HG02588 (cell line): ENCODE measurements around the gene PCDH11X.
"Not testable (repeated sequence)": the region's sequence is repeated elsewhere in the genome, so short reads cannot be mapped to it uniquely, and the experiment has no call there.

Source experiments
- ATAC-seq: cut with Tn5 transposase; IDR thresholded peaks from one replicate; pipeline ENCODE4 v1.9.1; 2021; ENCODE audit warnings: mild to moderate bottlenecking, moderate library complexity; ENCODE audit not compliant: unreplicated experiment

The PCDH11X gene, protein sequence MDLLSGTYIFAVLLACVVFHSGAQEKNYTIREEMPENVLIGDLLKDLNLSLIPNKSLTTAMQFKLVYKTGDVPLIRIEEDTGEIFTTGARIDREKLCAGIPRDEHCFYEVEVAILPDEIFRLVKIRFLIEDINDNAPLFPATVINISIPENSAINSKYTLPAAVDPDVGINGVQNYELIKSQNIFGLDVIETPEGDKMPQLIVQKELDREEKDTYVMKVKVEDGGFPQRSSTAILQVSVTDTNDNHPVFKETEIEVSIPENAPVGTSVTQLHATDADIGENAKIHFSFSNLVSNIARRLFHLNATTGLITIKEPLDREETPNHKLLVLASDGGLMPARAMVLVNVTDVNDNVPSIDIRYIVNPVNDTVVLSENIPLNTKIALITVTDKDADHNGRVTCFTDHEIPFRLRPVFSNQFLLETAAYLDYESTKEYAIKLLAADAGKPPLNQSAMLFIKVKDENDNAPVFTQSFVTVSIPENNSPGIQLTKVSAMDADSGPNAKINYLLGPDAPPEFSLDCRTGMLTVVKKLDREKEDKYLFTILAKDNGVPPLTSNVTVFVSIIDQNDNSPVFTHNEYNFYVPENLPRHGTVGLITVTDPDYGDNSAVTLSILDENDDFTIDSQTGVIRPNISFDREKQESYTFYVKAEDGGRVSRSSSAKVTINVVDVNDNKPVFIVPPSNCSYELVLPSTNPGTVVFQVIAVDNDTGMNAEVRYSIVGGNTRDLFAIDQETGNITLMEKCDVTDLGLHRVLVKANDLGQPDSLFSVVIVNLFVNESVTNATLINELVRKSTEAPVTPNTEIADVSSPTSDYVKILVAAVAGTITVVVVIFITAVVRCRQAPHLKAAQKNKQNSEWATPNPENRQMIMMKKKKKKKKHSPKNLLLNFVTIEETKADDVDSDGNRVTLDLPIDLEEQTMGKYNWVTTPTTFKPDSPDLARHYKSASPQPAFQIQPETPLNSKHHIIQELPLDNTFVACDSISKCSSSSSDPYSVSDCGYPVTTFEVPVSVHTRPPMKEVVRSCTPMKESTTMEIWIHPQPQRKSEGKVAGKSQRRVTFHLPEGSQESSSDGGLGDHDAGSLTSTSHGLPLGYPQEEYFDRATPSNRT (N-terminal part only)

DNA sequence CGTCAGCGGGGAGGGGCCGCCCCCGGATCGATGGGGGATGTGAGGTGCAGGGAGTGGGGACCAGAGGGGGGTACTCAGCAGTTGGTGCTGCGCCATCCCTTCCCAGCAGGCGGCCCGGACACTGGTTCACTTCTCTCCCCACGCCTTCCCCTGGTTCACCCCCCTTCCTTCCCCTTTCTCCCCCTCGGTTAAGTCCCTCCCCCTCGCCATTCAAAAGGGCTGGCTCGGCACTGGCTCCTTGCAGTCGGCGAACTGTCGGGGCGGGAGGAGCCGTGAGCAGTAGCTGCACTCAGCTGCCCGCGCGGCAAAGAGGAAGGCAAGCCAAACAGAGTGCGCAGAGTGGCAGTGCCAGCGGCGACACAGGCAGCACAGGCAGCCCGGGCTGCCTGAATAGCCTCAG, at the start of gene PCDH11X:
Gene PCDH11X (plus strand): TSS at position 241 of the 400 bp plus-strand sequence. CDS start 56,130 bp downstream, outside the sequence.
- not testable (repeated sequence) for ATAC-seq

DNA sequence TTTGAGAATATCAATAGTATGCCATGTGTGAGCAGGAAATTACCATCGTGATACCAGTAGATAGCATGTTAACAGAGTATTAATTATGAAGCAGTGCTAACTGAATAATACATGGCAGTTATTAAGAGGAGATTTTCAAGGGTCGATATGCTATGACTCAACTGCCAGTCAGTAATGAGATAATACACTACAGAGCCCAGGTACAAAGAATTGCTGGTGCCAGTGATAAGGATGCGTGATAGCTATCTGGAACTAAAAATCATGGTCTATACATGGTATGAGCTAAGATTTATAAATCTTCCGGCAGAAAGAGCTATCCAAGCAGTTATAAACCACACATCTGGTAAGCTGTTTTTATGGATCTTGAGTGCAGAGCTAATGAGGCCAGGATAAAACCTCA, 31.7 kb upstream of the PCDH11X start:
- ATAC-seq = not testable (repeated sequence)

DNA sequence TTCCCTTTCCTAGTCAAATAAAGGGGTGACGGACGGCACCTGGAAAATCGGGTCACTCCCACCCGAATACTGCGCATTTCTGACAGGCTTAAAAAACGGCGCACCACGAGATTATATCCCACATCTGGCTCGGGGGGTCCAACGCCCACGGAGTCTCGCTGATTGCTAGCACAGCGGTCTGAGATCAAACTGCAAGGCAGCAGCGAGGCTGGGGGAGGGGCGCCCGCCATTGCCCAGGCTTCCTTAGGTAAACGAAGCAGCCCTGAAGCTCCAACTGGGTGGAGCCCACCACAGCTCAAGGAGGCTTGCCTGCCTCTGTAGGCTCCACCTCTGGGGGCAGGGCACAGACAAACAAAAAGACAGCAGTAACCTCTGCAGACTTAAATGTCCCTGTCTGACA, 26.2 kb upstream of the PCDH11X start:
- not testable (repeated sequence) for ATAC-seq

DNA sequence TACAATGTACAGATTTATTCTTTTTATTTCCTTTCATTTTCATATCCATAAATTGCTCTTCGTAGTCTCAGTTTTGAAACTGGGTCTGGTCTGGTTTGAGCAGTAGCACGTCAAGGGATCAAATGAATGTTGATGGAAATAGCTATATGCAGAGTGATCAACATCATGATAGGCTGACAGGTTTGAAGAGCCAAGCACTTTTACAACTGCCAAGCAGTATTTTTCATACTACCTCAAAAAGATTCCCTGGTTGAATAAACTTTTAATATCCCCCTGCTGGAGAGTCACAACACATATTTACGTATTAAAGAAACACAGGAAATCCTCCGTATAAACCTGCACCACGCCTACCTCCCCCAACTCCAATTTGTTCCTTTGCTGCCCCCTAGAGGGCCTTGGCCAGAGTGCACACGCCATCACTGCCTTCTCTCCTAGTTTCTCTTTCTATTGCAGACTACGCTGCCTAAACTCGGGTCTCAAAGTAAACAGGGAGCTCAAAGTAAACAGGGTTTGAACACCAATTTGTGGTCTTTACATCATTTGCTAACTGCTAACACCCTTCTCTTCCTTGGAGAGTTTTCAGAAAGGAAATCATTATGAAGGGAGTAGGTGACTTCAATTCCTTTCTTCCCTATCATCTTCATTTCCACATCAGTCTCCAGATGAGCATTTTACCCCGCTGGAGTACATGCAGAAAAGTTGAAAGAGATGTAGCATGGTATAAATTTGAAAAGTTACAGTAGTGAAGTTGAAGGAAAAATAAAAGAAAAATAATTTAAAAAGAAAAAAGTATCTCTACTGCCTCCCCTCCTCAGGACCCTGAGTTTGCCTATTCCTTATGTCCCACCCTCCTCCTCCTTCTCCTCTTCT, 8.3 kb upstream of the PCDH11X start:
- ATAC-seq = peak; percentile 100

DNA sequence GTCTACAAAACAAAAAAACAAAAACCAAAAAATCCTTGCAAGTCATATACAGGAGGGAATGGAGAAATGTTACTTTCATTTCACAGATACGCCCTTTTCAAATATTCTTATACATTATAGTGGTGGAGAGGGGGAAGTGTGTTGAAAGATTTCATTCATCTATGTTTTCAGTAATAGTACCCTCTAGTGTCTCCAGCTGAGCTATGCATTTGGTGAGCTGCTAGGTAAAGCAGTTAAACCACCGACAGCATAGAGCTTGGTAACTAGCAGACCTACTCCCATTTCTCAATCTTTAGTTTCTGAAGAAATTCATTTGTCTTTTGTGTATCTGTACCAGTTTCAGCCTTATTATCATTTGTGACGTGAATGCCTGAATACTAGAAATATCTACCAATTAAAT, 5.2 kb upstream of the PCDH11X start:
- not testable (repeated sequence) for ATAC-seq

DNA sequence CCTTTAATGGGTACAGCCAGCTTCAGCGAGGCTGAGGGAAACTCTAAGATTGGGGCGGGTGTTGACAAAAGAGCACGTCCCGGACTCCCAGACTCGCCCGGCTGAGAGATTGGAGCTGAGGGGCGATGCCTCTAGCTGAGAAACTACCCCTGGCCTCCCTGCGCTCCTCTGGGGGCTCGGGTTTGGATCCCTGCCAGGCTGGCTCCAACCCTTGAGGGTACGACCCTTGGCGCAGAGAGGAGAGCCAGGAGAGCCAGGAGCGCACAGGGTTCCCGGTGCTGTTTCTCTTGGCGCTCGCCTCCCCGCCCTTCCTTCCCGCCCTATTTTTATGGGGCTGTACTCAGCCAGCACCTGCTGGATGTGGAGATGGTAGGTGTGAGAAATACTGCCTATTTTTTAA, 833 bp downstream of the PCDH11X start:
- not testable (repeated sequence) for ATAC-seq

DNA sequence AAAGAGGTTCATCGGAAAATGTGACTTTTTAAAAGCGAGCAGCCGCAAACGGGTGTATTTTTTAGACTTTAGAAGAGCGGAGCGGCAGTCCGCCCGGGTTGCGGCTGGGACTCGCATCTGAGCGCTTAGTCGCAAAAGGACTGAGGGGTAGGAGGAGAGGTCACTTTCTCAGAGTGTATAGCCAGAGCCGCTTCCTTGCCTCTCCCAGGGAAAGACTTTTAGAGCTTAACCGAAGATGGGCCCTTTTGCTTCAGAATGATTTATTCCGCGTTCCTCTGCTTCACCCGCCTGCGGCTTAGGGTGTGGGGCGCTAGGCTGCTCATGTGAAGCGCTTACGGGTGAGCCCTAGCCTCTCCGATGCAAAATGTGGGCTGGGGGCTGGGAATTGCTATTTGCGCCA, 1.5 kb downstream of the PCDH11X start:
- ATAC-seq = not testable (repeated sequence)

DNA sequence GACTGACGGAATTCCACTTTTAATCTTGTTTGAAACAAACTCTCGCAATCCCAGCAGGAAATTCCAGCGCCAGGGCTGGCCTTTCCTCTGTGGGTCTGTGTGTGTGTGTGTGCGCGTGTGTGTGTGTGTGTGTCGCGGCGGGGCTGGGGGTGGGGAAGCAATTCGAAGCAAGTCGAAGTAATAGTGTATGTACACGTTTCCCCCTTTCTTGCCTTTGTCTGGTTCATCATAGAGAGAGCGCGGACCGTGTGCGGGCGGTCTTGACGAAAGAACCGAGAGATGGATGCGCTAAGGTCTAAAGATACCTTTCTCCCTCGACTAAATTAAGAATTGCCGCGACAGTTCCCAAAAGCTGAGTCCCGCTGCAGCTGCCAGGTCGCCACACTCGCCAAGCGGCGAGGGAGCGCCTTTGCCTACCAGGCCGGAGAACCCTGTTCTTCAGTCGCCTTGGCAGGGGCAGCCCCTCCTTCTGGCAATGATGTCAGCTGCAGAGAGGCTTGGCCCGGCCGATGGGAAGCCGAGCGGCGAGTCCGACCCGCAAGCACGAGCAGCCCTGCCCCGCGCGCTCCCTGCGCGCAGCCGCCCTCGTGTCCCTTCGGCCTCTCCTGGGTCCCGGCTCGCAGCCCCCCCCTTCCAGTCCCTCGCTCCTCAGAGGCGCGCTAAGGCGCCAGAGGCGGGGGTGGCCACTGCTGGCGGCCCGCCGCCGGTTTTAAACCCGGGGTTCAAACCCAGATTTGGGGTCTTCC, 2.6 kb downstream of the PCDH11X start:
- ATAC-seq = not testable (repeated sequence)

DNA sequence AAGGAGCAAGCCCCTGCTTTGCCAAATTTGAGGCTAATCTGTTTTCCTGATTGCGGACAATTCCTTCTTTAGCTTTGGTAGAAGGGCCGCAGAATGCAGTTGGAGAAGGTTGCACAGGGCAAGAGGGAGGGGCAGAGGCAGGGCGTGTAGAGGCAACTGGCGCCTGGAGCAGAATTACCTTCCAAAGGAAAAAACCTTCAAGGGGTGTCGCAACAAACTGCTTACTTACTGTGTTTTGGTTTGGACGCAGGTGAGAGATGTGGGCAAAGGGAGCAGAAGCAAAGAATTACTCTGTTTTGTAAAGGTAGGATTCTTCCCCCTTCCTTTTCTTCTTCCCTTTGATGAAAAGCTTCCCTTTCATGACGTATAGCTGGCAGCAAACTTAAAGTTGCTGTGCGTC, 3.6 kb downstream of the PCDH11X start:
- ATAC-seq = not testable (repeated sequence)

DNA sequence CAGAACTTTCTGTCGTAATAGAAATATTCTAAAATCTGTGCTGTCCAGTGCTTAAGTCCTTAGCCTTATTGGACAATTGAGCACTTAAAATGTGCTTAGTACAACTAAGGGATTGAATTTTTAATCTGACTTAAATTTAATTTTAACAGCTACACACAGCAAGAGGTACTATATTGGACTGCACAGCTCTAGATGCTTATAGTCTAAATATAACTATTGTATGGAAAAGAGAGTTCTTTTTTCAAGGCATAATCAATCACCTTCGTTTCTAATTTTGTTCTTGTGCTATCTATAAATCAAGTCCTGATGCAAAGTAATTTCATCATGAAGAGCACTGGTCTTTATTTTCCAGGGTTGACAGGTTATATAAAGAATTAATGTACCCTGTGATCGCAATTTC, 38.4 kb downstream of the PCDH11X start:
- not testable (repeated sequence) for ATAC-seq

DNA sequence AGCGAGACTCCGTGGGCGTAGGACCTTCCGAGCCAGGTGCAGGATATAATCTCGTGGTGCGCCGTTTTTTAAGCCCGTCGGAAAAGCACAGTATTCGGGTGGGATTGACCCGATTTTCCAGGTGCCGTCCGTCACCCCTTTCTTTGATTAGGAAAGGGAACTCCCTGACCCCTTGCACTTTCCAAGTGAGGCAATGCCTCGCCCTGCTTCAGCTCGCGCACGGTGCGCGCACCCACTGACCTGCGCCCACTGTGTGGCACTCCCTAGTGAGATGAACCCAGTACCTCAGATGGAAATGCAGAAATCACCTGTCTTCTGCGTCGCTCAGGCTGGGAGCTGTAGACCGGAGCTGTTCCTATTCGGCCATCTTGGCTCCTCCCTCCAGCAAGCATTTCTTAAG, 46.1 kb downstream of the PCDH11X start:
- ATAC-seq = not testable (repeated sequence)
